Hematopoietic multipotent progenitor cell treated with erythropoietin and hydrocortisone succinate and interleukin-3 and kit ligand, for 4 days (in vitro differentiated cells): ENCODE results near the gene SBF2.

Experiments
- DNase-seq: peaks from one replicate; pipeline ENCODE4 v3.0.0-alpha.2; 2015

The SBF2 gene

DNA sequence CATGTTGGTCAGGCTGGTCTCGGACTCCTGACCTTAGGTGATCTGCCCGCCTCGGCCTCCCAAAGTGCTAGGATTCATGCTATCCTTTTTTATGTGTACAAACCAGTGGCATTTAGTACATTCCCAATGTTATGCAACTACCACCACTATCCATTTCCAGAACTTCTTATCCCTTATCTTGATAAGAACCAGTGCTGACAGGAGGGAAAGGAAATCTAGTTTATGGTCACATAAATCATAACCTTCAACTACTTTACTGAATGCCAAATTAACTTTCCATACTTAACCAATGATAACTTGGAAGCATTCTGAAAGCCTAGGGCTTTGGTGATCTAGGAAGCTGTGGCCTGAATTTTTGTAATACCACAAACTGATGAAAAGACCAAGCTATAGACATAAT, 459.7 kb downstream of the SBF2 start:
- DNase-seq, result no peak

DNA sequence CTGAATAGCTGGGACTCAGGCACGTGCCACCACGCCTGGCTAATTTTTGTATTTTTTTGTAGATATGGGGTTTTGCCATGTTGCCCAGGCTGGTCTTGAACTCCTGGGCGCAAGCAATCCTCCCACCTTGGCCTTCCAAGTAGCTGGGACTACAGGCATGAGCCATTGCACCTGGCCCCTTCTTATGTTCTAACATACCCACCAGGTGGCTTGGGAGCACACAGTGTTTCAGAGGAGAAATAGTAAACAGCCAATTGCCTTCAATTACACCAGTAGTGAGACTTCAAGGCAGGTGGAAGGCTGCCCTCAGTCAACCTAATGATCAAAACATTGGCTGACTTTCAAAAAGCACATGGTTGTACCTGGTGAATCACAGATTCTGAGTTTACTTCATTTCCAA, 462.9 kb downstream of the SBF2 start:
- DNase-seq, result no peak

DNA sequence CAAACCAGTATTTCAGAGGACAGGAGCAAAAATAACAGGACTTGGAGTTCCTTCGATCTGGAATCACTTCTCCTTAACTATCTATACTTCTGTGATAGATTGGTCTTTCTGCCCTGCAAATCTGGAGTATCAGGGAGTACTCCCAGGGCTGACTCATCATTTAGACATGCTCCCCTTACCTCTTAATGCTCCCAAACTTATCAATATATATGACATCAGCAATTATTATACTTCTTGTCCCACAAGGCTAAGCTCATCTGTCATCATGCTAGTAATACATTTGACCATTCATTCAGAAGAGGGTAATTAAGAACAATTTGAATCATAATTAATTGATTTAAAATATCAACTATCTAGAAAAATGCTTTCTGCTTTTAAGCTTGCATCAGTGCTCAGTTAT, 466.3 kb downstream of the SBF2 start:
- DNase-seq, result no peak

DNA sequence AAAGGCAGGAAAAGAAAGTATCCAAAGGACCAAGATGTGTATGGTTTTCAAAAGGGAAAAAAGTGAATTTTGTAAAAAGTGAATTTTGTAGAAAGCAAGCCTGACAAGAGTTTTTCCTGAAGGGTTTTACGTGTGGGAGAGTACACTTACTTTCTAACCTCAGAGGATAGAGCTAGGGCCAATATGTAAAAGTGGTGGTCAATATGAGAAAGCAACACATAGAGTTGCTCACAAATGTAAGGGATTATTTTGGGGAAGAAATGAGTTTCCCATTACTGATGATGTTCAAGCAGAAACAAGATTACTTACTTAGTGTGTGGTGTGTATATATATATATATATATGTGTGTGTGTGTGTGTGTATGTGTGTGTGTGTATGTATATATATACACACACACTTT, 467.6 kb downstream of the SBF2 start:
- DNase-seq, result no peak

DNA sequence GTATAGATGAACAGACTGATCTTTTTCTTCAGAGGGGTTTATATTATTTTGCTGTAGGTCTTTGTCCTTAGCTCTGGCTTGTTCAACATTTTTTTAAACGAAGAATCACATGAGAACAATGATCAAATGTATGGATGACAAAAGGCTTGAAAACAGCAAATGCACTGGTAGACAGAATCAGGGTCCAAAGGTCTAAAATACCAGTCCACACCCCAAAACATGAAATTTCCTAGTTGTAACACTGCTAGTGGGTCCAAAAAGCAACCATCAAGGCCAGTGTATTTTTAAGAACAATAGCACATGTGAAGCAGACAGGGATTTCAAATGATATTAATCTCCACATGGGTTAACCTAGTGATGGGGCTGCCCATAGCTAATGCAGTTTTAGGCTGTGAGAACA, 468.1 kb downstream of the SBF2 start:
- no peak for DNase-seq

DNA sequence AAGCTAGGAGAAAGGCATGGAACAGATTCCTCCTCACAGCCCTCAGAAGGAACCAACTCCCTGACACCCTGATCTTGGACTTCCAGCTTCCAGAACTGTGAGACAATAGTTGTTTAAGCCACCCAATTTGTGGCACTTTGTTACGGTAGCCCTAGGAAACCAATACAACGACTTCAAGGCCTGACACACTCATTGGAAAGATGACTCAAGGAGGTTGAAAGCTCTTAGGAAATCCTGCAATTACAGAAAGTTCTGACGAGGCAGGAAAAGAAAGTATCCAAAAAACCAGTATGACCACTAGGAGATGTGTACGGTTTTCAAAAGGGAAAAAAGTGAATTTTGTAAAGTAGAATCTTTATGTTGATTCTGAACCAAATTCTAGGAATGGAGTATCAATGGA, 468.7 kb downstream of the SBF2 start:
- DNase-seq, result no peak

DNA sequence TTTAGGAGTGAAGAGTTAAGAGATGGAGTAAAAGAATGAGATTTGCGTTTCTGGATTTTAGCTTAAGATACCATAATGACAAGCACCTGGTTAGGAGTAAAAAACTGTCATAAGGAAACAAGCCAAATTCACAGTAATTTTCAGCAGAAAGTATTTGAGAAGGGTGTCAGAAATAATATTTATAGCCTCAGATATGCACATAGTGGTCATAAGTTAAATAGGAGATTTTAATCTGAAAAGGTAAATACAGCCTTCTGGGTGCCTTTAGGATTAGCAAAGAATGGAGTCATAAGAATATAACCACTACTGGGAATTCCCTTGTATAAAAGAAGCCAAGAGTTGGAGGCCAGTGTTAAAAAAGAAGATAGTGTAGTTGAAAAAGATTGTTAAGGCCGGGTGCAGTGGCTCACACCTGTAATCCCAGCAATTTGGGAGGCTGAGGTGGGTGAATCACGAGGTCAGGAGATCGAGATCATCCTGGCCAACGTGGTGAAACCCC, 470.1 kb downstream of the SBF2 start:
- no peak for DNase-seq

DNA sequence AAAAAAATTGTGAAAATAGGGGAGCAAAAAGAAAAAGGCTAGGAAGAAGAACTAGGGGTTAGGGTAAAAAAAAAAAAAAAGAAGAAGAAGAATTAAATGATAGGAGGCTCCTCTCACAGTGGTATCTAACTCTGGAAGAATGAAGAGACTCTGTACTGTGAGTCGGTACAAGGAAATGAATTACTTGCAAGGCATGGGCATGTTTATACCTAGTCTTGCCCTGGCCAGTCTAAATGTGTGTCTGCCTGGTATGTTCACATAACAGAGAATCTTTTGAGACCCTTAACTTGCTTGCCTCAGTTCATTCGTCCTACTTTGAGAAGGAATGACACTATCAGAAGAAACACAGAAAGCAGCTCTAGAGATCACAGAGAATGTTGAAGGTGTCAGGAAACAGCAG, 470.6 kb downstream of the SBF2 start:
- no peak for DNase-seq

DNA sequence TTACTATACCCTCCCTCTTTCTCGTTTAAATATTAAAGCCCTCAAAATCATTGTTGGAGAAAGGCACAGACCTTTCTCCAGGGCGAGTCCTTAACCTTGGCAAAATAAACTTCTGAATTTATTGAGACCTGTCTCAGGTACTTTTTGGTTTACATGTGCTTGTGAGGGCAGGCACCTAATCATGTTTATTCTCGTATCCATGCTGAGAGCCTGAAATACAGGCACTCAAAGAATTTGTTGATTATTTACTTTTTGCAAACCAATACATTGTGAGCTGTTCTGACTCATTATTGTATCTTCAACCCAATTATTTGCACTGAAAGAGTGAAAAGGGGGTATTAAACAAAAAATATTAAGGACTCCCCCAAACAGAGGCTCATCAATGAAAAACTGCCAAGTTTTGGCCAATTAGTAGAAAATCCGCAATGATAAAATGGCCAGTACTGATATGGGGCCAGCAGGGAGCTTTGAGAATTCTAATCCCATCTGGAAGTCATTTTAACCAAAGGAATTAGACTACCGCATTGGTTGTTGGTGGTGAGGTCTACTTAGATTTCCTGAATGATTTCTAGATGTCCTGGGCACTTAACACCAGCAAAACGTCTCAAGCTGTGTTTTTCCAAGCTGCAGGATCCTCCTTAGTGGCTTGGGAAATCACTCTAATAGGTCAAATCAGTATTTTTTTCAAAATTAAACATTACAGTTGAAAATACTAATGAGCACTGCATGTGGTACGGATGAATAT, 472.8 kb downstream of the SBF2 start:
- DNase-seq, result no peak

DNA sequence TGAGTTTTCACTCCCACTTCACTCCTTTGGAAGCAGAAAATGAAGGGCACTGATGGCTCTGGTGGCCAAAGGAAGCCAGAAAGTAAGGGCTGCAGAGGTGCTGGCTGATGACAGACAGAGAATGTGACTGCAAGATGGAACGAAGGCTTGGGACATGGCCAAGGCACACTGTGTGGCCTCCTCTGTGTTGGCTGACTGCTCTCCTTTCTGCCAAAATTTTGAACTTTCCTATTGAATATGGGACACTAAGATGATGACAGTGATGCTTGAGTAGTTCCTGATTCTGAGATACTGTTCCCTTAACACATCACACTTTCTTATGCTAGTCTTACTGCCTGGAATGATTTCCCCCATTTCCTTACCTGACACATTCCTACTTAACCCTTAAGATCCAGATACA, 473.8 kb downstream of the SBF2 start:
- DNase-seq, result no peak

DNA sequence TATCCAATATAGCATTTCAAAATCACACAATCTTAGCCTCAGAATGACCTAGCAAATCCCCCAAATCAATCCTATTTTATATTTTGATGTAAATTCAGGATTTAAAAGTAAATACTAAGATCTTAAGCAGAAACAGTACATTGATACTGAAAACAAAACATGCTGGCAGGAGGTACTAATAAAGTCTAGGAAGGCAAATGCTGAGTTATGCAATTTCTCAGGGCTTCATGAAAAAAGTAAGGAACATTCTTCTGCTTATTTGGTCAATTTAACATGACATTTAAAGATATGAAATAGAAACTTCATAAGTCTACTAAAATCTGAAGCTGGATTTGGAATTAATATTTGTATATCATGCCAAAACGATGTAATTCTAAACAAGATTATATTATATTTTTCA, 476.8 kb downstream of the SBF2 start:
- no peak for DNase-seq

DNA sequence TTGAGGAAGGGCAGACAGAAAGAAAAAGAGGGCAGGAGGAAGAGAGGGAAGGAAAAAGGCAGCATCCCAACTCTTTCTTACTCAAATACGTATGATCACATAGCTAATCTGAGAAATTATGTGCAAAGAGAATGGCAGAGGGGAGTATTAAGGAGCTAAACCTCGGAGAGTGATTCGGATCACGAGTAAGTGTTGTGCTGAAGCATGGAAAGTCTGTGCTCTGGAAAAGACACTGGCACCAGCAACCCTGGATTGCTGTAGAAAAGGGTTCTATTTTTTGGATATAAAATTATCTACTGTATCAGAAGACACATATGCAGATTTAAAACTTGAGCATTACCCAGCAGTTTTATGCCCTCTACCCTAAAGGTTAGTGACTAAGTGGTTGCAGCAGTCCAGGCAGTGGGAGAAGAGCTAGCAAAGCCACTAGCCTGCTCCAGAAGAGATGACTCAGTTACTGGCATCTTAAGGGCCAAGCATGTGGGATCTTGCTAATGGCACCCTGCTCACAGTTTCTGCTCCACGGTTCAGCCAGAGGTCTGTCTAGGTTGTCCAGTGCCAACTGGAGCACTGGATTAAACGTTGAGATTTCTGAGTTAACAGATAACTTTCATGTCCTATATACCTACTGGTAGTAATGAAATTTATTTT, 478.4 kb downstream of the SBF2 start:
- DNase-seq, result no peak

DNA sequence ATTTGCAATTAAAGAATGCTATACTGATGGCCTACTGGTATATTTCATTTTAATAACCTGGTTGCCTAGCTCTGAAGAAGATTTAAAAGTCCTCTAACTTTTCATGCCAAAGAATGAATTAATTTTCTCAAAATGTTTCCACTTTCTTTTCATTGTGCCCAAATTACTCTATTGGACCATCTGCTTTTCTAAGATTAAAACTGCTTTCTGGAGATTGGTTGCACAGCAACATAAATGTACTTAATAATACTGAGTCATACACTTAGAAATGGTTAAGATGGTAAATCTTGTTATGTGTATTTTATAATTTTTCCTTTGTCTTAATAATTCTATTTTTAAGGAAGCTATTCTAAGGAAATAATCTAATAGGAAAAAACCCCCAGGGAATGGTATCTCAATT, 479.9 kb downstream of the SBF2 start:
- DNase-seq, result no peak

DNA sequence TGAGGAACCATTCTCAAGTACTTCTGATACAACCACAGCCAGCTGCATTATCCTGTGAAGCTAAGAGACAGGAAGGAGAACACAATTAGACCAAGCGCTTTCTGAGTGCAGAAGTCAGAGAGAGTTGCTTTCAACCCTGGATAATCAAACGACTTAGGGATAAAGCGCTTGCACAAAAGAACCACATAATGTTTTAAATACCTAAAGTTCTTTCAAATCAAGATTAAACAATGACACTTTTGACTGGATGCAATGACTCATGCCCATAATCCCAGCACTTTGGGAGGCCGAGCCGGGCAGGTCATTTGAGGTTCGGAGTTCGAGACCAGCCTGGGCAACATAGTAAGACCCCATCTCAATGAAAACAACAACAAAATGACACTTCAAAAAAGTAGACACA, 485.1 kb downstream of the SBF2 start:
- no peak for DNase-seq

DNA sequence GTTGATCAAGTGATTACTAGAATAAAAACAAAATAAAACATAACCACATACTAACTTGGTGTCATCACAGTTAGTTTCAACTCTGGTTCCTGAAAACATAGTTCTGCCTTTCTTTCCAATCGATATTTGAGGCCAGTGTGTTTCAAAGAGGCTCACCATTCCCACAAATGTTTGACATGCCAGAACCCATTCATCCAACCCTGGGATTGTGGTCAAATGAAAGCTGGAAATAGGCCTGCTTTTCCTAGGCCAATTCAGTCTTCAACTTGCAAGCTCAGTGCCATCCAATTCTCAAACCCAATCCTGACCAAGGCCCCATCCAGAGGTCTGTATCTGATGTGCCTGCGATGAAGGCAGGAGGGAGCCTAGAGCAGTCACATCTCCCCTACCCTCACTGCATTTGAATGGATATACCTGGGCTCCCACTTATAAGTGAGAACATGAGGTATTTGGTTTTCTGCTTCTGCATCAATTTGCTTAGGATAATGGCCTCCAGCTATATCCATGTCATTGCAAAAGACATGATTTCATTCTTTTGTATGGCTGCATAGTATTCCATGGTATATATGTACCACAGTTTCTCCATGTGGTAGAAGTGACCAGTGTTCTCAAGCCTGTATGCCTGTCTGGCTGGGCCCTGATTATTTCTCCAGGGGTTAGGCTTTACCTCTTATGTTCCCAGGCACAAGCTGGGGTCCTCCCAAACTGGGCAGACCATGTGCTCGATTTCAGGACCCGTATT, 486.9 kb downstream of the SBF2 start:
- DNase-seq, result no peak

DNA sequence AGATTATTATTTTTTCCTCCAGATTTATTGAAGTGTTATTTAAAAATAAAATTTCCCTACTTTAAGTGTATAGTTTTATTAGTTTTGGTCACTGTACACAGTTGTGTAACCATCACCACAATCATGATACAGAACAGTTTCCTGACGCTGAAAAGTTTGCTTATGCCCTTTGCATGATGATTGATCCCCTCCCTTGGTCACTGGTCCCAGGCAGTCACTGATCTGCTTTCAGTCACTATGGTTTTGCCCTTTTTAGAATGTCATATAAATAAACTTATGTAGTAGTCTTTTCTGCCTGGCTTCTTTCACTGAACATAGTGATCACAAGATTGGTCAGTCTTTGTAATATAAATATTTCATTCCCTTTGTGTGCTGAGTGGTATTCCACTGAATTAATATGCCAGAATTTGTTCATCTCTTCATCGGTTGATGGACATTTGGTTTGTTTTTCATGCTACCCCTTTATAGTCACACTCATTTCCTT, 489.6 kb downstream of the SBF2 start:
- no peak for DNase-seq

DNA sequence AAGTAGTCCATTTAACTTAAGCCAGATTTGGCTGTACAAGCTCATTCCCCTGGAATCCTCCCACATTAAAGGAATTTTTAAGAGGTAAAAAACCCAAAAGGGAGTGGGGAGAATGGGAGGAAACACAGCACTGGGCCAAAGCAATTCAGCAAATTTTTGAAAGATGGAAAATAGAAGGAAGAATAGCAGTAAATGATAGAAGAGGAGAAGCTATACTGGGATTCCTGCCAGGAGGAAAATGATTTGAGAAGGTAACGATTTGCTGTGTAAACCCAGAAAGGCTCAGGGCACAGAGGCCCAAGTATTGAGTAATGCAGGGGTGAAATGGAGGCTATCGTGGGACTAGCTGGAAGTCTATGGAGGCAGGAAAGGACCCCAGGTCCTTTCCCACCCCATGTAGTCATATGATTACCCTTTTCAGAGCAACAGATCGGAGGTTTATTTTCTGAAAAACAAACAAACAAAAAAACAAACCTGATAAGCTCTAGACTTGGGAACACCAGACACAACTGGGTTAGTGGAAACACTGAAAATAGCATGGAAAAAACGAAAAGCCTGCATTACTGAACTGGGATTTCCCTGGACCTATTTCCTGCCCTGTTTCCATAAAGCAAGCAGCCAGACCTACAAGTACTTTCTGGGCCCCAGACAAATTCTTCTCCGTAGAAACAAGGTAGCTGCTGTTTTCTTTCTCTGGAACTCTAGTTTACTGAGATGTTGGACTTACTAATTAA, 490.2 kb downstream of the SBF2 start:
- no peak for DNase-seq

DNA sequence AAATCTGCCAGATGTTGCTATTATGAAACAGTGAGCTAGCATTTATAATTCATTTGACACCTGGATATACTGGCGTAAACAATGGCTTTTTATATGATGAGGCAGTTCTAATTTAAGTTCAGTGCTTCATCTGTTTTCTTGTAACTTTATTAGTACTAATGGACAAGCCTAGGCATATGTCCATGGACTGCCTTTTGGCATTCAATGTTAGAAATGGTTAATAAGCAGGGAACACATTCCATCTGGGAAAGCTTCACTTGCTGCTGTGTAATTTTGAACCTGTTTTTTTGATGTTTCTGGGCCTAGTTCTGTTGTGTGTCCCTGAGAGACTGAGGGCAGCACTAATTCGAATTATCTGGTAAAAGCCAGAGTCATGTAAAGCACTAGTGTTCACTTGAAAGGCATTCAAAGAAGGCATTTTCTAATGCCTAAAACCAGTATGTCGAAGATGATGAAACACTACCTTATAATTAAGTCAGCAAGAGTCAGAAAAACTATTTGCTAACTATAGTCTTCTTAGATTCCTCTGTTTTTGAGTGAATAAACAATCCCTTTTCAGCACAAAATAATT, 491.6 kb downstream of the SBF2 start:
- no peak for DNase-seq

DNA sequence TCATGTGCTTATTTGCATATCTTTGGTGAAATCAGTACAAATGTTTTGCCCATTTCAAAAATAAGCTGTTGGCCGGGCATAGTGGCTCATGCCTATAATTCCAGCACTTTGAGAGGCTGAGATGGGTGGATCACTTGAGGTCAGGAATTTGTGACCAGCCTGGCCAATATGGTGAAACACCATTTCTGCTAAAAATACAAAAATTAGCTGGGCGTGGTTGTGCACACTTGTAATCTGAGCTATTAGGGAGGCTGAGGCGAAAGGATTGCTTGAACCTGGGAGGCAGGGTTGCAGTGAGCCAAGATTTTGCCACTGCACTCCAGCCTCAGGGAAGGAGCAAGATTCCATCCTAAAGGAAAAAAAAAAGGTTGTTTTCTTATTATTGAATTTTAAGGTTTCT, 494.1 kb downstream of the SBF2 start:
- no peak for DNase-seq

DNA sequence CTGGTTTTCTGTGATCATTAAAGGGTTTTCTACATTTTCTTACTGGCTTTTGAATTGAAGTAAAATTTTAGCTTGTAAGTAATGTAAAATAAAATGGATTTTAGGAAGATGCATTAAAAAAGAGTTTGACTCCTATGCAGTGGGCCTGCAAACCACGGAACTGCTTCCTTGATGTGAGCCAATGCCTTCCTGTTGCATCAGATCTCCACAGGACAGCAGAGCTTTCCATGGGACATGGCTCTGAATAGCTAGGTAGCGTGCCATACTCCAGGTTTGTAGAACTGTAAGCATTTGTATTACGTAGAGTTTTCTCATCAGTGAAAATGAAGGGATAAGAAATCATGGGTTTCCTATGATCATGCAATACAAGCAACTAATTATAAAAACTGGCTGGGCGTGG, 496.7 kb downstream of the SBF2 start:
- no peak for DNase-seq

DNA sequence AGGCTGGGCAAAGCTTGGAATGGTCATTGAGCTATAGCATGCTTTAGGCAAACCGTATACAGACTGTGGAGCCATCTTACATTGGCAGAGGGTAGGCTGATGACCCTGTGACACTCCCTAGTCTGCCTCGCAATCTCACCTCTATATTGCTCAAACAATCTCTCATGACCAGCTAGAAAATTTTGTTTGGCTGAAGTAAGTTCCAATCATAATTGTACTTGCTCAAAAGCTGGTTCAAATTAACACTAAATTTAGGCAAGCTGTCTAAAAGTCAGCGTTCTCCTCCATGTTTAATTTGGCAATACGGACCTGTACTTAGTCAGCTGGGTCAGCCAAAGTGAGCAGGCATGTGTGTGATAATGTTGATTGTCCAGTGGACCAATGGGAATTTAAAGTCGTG, 497.2 kb downstream of the SBF2 start:
- DNase-seq, result no peak

DNA sequence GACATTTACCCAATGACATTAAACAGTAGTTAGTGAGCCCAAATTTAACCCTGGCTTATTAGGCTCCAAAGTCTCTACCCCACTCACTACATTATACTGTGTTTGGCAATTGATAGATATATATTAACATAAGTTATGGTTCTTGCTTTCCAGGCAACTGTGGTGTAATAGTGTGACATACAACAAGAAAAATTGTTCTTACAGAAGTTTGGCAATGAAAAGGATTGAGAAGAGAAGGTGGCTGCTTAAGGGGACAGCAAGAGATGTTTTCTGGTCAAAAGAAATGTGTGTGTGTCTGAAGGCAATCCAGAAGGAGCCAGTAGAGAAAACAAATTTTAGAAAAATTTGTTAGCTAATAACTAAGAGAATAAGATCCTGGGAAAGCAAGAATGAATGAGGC, 497.8 kb downstream of the SBF2 start:
- DNase-seq, result no peak

DNA sequence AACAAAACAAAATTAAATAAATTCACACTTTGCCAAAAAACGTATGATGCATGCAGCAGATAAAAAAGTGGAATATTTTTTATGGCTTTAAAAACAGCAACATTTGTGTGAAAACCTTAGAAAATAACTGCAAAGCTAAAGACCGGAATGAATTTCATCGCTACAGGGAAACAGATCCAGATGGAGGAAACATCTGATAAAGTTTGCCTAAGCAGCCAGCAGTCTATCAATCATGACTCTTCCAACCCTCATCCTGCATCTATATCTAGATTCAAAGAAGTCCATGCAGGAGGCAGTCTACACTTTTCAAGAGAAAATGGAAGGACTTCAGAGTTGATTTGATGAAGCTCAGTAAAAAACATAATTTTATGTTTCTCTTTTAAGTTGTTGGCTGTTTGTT, 503.3 kb downstream of the SBF2 start:
- DNase-seq, result no peak
